GM19467 (cell line): Measurements from ENCODE around the gene TMX1.

Experiments
- ATAC-seq: cut with Tn5 transposase; IDR thresholded peaks from one replicate; pipeline ENCODE4 v1.9.1; 2021; ENCODE audit warnings: mild to moderate bottlenecking, moderate library complexity; ENCODE audit not compliant: unreplicated experiment

The TMX1 gene

DNA sequence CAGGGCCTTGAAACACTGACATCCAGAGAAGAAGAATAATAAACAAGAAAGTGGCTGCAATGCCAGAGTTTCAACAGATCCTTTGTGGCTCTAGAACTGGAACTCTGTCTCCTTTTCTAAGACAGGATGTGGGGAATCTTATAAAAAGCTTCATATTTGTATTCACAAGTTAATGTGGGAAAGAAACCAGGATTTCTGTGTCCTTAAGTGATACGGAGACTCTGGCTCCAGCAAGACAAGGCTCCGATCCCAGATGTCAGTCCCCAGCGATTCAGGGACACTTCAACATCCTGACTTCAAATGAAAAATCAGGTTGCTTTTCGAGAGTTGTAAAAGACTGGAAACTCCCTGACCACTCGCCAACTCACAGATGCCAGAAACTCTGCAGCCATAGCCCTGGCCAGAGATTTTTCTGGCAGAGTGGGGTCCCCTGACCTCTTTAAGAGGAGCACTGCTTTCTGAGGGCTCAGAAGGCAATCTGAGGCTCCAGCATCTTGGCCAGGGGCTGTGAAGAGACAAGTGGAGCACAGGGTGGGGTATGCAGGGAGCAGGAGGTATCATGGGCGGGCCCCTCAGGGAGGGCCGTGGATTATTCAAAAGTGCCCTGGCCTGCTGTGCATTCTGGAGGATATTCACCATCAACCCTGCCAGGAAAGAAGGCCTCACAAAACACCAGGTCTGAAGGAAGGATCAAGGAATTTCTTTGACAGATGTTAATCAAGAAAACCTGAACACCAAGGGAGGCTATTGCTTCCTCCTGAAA, 53.3 kb downstream of the TMX1 start:
- no peak for ATAC-seq

GRCh38 chr14:51293912-51294389, 53.9 kb downstream of the TMX1 start:
- no peak for ATAC-seq

- ATAC-seq = no peak
Measured at GRCh38 chr14:51294951-51295525, 55.0 kb downstream of the TMX1 start.

DNA sequence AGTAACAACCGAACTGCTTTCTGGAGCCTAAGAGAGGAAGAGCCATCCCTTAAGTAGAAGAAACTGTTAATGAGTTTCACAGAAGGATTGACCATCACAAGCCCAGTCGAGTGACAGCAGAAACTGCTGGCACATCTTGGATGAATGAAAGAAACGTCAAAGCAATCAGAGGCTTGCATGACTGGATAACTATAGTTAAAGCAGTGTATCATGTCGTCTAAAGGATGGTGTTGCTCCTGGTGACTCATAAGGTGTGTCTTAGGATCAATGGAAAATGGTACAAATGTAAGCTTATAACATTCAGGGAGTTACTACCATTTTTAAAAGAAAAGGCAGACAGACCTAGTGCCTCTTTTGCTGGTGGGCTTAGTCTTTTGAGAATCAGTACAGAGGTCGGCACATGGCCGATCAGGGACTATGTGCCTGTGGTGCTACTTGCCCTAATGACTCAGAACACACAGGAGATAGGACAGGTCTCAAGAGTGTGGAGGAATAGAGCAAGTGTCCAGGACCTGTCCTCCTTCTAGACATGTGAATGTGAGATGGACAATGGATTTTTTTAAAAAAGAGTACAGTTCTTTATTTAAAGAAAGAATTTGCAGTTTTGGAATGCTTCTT, 55.7 kb downstream of the TMX1 start:
- no peak for ATAC-seq

GRCh38 chr14:51297066-51297465, 57.0 kb downstream of the TMX1 start:
- no peak for ATAC-seq

- no peak for ATAC-seq
Measured at GRCh38 chr14:51298895-51299294, 58.8 kb downstream of the TMX1 start.

DNA sequence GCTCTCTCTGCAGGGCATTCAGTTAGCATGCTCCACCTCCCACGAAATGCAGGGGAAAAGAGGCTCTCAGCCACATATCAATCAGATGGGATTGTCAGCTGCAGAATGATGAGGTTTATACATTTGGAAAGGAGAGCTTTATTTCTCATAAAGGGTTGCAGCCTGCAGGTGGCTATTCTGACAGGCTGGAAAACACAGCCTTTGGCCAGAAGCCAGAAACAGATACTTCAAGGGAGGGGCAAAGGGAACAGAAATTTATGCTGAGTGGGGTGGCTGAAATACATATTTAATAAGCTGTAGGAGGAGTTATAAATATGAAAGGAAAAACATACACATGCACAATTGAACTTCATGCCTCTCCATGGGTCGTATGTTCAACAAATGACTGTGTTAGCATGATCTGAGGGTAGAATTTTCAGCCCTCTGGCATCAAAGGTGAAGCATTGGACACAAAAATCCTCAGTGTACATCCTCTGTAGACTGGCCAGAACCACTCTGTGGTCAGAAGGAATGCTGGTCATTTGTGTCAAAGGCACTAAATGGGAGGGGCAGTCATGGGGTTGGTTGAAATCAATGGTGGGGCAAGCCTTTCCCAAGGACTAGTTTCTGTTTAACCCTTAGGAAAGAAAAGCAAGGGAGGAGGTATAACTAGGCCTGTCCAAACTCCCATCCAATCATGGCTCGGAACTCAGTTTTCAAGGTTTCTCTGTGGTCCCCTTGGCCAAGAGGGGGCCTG, 62.4 kb downstream of the TMX1 start:
- ATAC-seq = no peak

DNA sequence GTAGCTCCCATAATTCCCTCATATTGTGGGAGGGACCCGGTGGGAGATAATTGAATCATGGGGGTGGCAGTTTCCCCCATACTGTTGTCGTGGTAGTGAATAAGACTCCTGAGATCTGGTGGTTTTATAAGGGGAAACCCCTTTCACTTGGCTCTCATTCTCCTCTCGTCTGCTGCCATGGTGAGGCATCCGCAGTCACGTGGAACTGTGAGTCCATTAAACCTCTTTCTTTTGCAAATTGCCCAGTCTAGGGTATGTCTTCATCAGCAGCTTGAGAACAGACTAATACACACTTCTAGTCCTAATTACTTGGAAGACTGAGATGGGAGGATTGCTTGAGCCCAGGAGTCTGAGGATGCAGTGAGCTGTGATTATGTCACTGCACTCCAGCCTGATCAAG, 64.4 kb downstream of the TMX1 start:
- ATAC-seq = no peak

DNA sequence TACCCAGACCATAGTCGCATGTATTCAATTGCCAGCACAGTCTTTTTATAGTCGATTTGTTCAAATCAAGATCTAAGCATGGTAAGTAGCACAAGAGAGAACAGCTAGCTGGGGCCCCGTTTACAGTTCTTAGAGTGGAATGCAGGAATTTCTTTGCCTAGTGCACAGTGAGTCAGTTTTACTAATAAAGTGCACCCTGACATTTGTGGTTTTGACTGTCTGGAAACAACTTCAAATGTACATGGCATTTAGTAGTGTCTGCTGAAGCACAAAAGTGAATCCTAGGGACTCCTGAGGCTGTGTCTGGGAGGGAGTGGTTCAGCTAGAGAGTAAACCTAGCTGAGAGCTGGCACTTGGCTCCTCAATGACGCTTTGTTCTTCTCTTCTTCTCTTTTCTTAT, 64.9 kb downstream of the TMX1 start:
- ATAC-seq = no peak

- no peak for ATAC-seq
Measured at GRCh38 chr14:51305751-51306150, 65.7 kb downstream of the TMX1 start.
